Bronchial epithelial cell (primary cell): ENCODE data around the gene TDRD3. TPM values are rescaled to one million over a fixed set of nuclear protein-coding genes. Genes with fewer than 3 reads are reported as not detected.

ENCODE experiments used
- DNase-seq: peaks from one replicate; pipeline ENCODE4 v3.0.0-alpha.2; 2010; ENCODE audit warnings: low read depth
- FAIRE-seq: peaks from 2 replicates; lab custom pipeline; 2011; peaks lifted over from hg19 to GRCh38; lab: Jason Lieb, UNC
- H3K27me3 ChIP-seq: 2 replicates; pipeline ENCODE4 v1.5.1; 2011; ENCODE audit warnings: low read length; ENCODE audit not compliant: control insufficient read depth, insufficient read depth
- H3K36me3 ChIP-seq: 2 replicates; pipeline ENCODE4 v1.5.1; 2011; ENCODE audit warnings: low read length; ENCODE audit not compliant: control insufficient read depth, insufficient read depth
- H3K4me3 ChIP-seq: 2 replicates; pipeline ENCODE4 v1.5.1; 2011; ENCODE audit warnings: mild to moderate bottlenecking, low read depth, low read length, control low read depth
- CTCF ChIP-seq: IDR thresholded peaks from 2 replicates; pipeline ENCODE4 v1.5.1; 2011; ENCODE audit warnings: mild to moderate bottlenecking, moderate library complexity, low read length, control low read depth, inconsistent platforms; ENCODE audit not compliant: insufficient read depth, severe bottlenecking
- total RNA-seq: library from RNA; depleted of rRNA; stranded (reverse); fragments of >200 nt; gene quantifications from 2 replicates; pipeline ENCODE4 v1.2.1, GENCODE V29; 2014

Gene TDRD3
- total RNA-seq, 1 donor from 2014 or later: 12.4 TPM

GRCh38 chr13:60520902-60521569 lies 124.0 kb downstream of the TDRD3 start:
- DNase-seq (no peak), FAIRE-seq (no peak)
- H3K36me3 ChIP-seq: no peaks in the 10 kb centered on the region
- no peaks in the 10 kb centered on the region for H3K27me3 ChIP-seq
- H3K4me3 ChIP-seq: no peak overlapping the region
- no peak for TF ChIP-seq CTCF

GRCh38 chr13:60538566-60538965 lies 141.5 kb downstream of the TDRD3 start:
- no peak overlapping the region for H3K4me3 ChIP-seq
- H3K27me3 ChIP-seq: no peaks in the 10 kb centered on the region
- FAIRE-seq (no peak), DNase-seq (no peak)
- TF ChIP-seq CTCF: no peak
- H3K36me3 ChIP-seq: no peaks in the 10 kb centered on the region

GRCh38 chr13:60540276-60540675 lies 143.3 kb downstream of the TDRD3 start:
- TF ChIP-seq CTCF: no peak
- DNase-seq (no peak), FAIRE-seq (no peak)
- Histone ChIP-seq H3K36me3 (no peaks in the 10 kb centered on the region), H3K4me3 (no peak overlapping the region), H3K27me3 (no peaks in the 10 kb centered on the region)

GRCh38 chr13:60562096-60562780 lies 165.2 kb downstream of the TDRD3 start:
- FAIRE-seq (no peak), DNase-seq (peak; percentile 37)
- TF ChIP-seq CTCF: no peak
- H3K4me3 ChIP-seq: no peak overlapping the region
- H3K36me3 ChIP-seq: no peaks in the 10 kb centered on the region
- H3K27me3 ChIP-seq: no peaks in the 10 kb centered on the region

GRCh38 chr13:60571571-60571970 lies 174.6 kb downstream of the TDRD3 start:
- Histone ChIP-seq H3K36me3 (no peaks in the 10 kb centered on the region), H3K27me3 (no peaks in the 10 kb centered on the region), H3K4me3 (no peak overlapping the region)
- TF ChIP-seq CTCF: no peak
- DNase-seq (no peak), FAIRE-seq (no peak)
